ENCODE measurements around the gene KAT6B.
A peak's percentile ranks its signal among the peaks of the same experiment; 100 is the strongest.

The KAT6B gene

GRCh38 chr10:75014516-75015230 lies 188.3 kb downstream of the KAT6B start:
- DNase-seq (ENCODE audit: low read depth in 2 of 2) = no peak

- DNase-seq (ENCODE audit: low read depth in 2 of 2) = no peak
Observed at GRCh38 chr10:75015442-75015841, 189.0 kb downstream of the KAT6B start.

- DNase-seq (ENCODE audit: low read depth in 2 of 2) = no peak
Observed at GRCh38 chr10:75016325-75016724, 189.9 kb downstream of the KAT6B start.

- DNase-seq (ENCODE audit: low read depth in 2 of 2) = no peak
Observed at GRCh38 chr10:75018251-75018650, 191.9 kb downstream of the KAT6B start.

- no peak for DNase-seq (ENCODE audit: low read depth in 2 of 2)
Observed at GRCh38 chr10:75018686-75019307, 192.4 kb downstream of the KAT6B start.

- DNase-seq (ENCODE audit: low read depth in 2 of 2) = no peak
Observed at GRCh38 chr10:75019370-75019769, 193.0 kb downstream of the KAT6B start.

GRCh38 chr10:75020168-75020567 lies 193.8 kb downstream of the KAT6B start:
- no peak for DNase-seq (ENCODE audit: low read depth in 2 of 2)

GRCh38 chr10:75021379-75022249 lies 195.2 kb downstream of the KAT6B start:
- no peak for DNase-seq (ENCODE audit: low read depth in 2 of 2)

- no peak for DNase-seq (ENCODE audit: low read depth in 2 of 2)
Observed at GRCh38 chr10:75023074-75023473, 196.7 kb downstream of the KAT6B start.

- no peak for DNase-seq (ENCODE audit: low read depth in 2 of 2)
Observed at GRCh38 chr10:75024971-75025523, 198.6 kb downstream of the KAT6B start.

GRCh38 chr10:75028049-75028448 lies 201.6 kb downstream of the KAT6B start:
- DNase-seq (ENCODE audit: low read depth in 2 of 2) = no peak

- DNase-seq (ENCODE audit: low read depth in 2 of 2) = no peak
Observed at GRCh38 chr10:75028748-75029147, 202.3 kb downstream of the KAT6B start.

- DNase-seq (ENCODE audit: low read depth in 2 of 2) = no peak
Observed at GRCh38 chr10:75029420-75029819, 203.0 kb downstream of the KAT6B start.

GRCh38 chr10:75029857-75030256 lies 203.5 kb downstream of the KAT6B start:
- no peak for DNase-seq (ENCODE audit: low read depth in 2 of 2)

GRCh38 chr10:75030371-75030770 lies 204.0 kb downstream of the KAT6B start:
- DNase-seq (ENCODE audit: low read depth in 2 of 2) = no peak

- no peak for DNase-seq (ENCODE audit: low read depth in 2 of 2)
Observed at GRCh38 chr10:75032119-75032518, 205.7 kb downstream of the KAT6B start.

GRCh38 chr10:75032813-75033212 lies 206.4 kb downstream of the KAT6B start:
- no peak for DNase-seq (ENCODE audit: low read depth in 2 of 2)

GRCh38 chr10:75033399-75034130 lies 207.2 kb downstream of the KAT6B start:
- no peak for DNase-seq (ENCODE audit: low read depth in 2 of 2)

- peak; percentile 33 to 45 for DNase-seq (ENCODE audit: low read depth in 2 of 2)
Observed at GRCh38 chr10:75034131-75034512, 207.7 kb downstream of the KAT6B start.

- DNase-seq (ENCODE audit: low read depth in 2 of 2) = no peak
Observed at GRCh38 chr10:75034714-75035258, 208.4 kb downstream of the KAT6B start.

- no peak for DNase-seq (ENCODE audit: low read depth in 2 of 2)
Observed at GRCh38 chr10:75035975-75036708, 209.7 kb downstream of the KAT6B start.
